Thyroid gland (tissue), 4 donors: ENCODE results near the gene SLITRK1.

Source experiments
- POLR2A ChIP-seq, 2 donors: fragments of 450-650 bp; IDR thresholded peaks; one replicate each; pipeline ENCODE4 v1.6.1; 2017; ENCODE audit warnings: antibody characterized with exemption in 2 of 2, mild to moderate bottlenecking in 2 of 2, moderate library complexity in 1 of 2
- TF ChIP-seq, protein P1 (sequence below), 6 experiments: fragments of 200-600 bp in 3 of 6; fragments of 450-650 bp in 3 of 6; sonication (generic) in 3 of 6; IDR thresholded peaks; one replicate each; pipeline ENCODE4 v1.5.1; 2016 to 2019; ENCODE audit warnings: antibody characterized with exemption in 6 of 6, mild to moderate bottlenecking in 2 of 6, inconsistent platforms in 1 of 6, moderate library complexity in 1 of 6

DNA sequence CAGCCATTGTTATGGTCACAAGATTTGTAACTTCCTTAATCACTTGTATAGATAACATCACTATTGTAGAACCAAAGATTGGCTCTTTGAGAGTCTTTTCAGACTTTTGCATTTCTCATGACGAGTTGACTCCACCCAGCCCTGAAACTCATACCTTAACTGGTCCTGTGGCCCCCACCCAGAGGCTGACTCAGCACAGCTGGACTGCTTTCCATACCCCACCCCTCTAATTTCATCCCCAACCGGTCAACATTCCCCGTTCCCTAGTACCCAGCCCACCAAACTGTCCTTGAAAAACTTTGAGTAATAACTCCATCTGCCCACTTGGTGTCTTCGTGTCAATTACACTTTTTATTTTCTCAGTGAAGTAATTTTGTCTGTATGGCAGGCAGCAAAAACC lies 32.1 kb upstream of the SLITRK1 start:
- TF ChIP-seq POLR2A (IDR thresholded peaks at IDR 0.05) = no peak
- TF ChIP-seq, protein P1, sequence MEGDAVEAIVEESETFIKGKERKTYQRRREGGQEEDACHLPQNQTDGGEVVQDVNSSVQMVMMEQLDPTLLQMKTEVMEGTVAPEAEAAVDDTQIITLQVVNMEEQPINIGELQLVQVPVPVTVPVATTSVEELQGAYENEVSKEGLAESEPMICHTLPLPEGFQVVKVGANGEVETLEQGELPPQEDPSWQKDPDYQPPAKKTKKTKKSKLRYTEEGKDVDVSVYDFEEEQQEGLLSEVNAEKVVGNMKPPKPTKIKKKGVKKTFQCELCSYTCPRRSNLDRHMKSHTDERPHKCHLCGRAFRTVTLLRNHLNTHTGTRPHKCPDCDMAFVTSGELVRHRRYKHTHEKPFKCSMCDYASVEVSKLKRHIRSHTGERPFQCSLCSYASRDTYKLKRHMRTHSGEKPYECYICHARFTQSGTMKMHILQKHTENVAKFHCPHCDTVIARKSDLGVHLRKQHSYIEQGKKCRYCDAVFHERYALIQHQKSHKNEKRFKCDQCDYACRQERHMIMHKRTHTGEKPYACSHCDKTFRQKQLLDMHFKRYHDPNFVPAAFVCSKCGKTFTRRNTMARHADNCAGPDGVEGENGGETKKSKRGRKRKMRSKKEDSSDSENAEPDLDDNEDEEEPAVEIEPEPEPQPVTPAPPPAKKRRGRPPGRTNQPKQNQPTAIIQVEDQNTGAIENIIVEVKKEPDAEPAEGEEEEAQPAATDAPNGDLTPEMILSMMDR (IDR thresholded peaks at IDR 0.05) = no peak
